Mammary epithelial cell (primary cell): ENCODE measurements around the gene BSPRY.

Experiments
- EZH2 ChIP-seq: IDR thresholded peaks from 2 replicates; pipeline ENCODE4 v1.6.1; 2012; ENCODE audit warnings: low read length, inconsistent platforms, borderline replicate concordance
- TF ChIP-seq, protein P1 (sequence below), 2 donors: IDR thresholded peaks in 1 of 2; conservative IDR thresholded peaks in 1 of 2; 2 replicates each; pipeline ENCODE4 v1.5.1; 2011 to 2012; ENCODE audit warnings: inconsistent platforms in 2 of 2, low read length in 2 of 2, mild to moderate bottlenecking in 2 of 2, control low read depth in 1 of 2, low read depth in 1 of 2; ENCODE audit not compliant: insufficient read depth in 1 of 2; ENCODE audit errors: extremely low read depth in 1 of 2

GRCh38 chr9:113364951-113365350 lies 15.6 kb downstream of the BSPRY start:
- TF ChIP-seq, protein P1, sequence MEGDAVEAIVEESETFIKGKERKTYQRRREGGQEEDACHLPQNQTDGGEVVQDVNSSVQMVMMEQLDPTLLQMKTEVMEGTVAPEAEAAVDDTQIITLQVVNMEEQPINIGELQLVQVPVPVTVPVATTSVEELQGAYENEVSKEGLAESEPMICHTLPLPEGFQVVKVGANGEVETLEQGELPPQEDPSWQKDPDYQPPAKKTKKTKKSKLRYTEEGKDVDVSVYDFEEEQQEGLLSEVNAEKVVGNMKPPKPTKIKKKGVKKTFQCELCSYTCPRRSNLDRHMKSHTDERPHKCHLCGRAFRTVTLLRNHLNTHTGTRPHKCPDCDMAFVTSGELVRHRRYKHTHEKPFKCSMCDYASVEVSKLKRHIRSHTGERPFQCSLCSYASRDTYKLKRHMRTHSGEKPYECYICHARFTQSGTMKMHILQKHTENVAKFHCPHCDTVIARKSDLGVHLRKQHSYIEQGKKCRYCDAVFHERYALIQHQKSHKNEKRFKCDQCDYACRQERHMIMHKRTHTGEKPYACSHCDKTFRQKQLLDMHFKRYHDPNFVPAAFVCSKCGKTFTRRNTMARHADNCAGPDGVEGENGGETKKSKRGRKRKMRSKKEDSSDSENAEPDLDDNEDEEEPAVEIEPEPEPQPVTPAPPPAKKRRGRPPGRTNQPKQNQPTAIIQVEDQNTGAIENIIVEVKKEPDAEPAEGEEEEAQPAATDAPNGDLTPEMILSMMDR (conservative IDR thresholded peaks at IDR 0.05 in 1 of 2, IDR thresholded peaks at IDR 0.05 in 1 of 2; ENCODE audit: extremely low read depth in 1 of 2, insufficient read depth in 1 of 2, low read depth in 1 of 2, low read length in 2 of 2) = no peak
- TF ChIP-seq EZH2 = no peak
